SH-SY5Y (cell line): ENCODE results near the gene IPO11.

Experiments used
- GATA2 ChIP-seq: IDR thresholded peaks from 2 replicates; pipeline ENCODE4 v1.6.1; 2011; ENCODE audit warnings: mild to moderate bottlenecking, low read depth, low read length
- GATA3 ChIP-seq: IDR thresholded peaks from 2 replicates; pipeline ENCODE4 v1.6.1; 2011; ENCODE audit warnings: low read depth, mild to moderate bottlenecking, low read length, moderate library complexity

DNA sequence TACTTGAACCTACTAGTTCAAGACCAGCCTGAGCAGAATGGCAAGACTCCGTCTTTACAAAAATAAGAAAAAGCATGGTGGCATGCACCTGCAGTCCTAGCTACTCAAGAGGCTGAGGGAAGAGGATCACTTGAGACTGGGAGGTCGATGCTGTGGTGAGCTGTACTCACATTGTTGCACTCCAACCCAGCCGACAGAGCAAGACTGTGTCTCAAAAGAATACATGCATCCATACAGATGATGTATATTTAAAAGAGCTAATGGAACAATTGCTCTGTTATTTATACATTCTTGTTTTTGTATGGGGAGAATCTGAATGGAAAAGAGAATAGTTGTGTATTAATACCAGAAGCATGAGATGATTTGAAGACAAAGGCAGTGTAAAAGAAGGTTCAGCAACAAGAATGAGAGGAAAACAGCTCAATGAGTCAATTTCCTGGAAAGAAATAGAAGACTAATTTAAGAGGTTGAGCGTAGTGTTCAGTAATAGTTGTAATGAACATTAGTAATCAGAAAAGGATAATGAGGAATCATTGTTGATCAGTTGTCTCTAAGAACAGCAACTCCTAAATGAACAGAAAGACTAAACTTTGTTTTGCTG is 164.1 kb downstream of the IPO11 start:
- TF ChIP-seq GATA3 (no peak), GATA2 (no peak)
